ENCODE measurements around the gene LRP8. TPM values are rescaled to one million over a fixed set of nuclear protein-coding genes. Genes with fewer than 3 reads are reported as not detected.

LRP8 gene
- total RNA-seq, 1 donor from 2014 or later: 8.4 TPM

GRCh38 chr1:53369034-53369750, 41.3 kb upstream of the LRP8 start:
- Histone ChIP-seq H3K36me3 (ENCODE audit: control insufficient read depth, insufficient read depth, low read length) (no peaks in the 10 kb centered on the region), H3K27me3 (ENCODE audit: control insufficient read depth, insufficient read depth, low read length) (peaks cover 6% of the 10 kb centered on the region), H3K4me3 (ENCODE audit: low read depth, low read length) (no peak overlapping the region)
- TF ChIP-seq CTCF (IDR thresholded peaks at IDR 0.05; ENCODE audit: insufficient read depth, low read length, severe bottlenecking): no peak
- no peak for FAIRE-seq
- no peak for DNase-seq (ENCODE audit: low read depth)

GRCh38 chr1:53368314-53369033, 40.6 kb upstream of the LRP8 start:
- DNase-seq (ENCODE audit: low read depth) (no peak), FAIRE-seq (no peak)
- Histone ChIP-seq H3K4me3 (ENCODE audit: low read depth, low read length) (no peak overlapping the region), H3K36me3 (ENCODE audit: control insufficient read depth, insufficient read depth, low read length) (no peaks in the 10 kb centered on the region), H3K27me3 (ENCODE audit: control insufficient read depth, insufficient read depth, low read length) (peaks cover 6% of the 10 kb centered on the region)
- TF ChIP-seq CTCF (IDR thresholded peaks at IDR 0.05; ENCODE audit: insufficient read depth, low read length, severe bottlenecking): no peak

GRCh38 chr1:53367503-53368313, 39.8 kb upstream of the LRP8 start:
- H3K36me3 ChIP-seq (ENCODE audit: control insufficient read depth, insufficient read depth, low read length): no peaks in the 10 kb centered on the region
- peaks cover 6% of the 10 kb centered on the region for H3K27me3 ChIP-seq (ENCODE audit: control insufficient read depth, insufficient read depth, low read length)
- H3K4me3 ChIP-seq (ENCODE audit: low read depth, low read length): no peak overlapping the region
- no peak for DNase-seq (ENCODE audit: low read depth)
- TF ChIP-seq CTCF (IDR thresholded peaks at IDR 0.05; ENCODE audit: insufficient read depth, low read length, severe bottlenecking): no peak
- FAIRE-seq: no peak

- H3K27me3 ChIP-seq (ENCODE audit: control insufficient read depth, insufficient read depth, low read length): peaks cover 6% of the 10 kb centered on the region
- DNase-seq (ENCODE audit: low read depth) (no peak), FAIRE-seq (no peak)
- TF ChIP-seq CTCF (IDR thresholded peaks at IDR 0.05; ENCODE audit: insufficient read depth, low read length, severe bottlenecking): no peak
- H3K4me3 ChIP-seq (ENCODE audit: low read depth, low read length): no peak overlapping the region
- no peaks in the 10 kb centered on the region for H3K36me3 ChIP-seq (ENCODE audit: control insufficient read depth, insufficient read depth, low read length)
These were observed 39.1 kb upstream of the LRP8 start for GRCh38 chr1:53366901-53367502.

GRCh38 chr1:53365437-53366063, 37.7 kb upstream of the LRP8 start:
- DNase-seq (ENCODE audit: low read depth) (no peak), FAIRE-seq (no peak)
- TF ChIP-seq CTCF (IDR thresholded peaks at IDR 0.05; ENCODE audit: insufficient read depth, low read length, severe bottlenecking): no peak

More at GRCh38 chr1:53365437-53366063, 37.7 kb upstream of the LRP8 start:
- H3K4me3 ChIP-seq (ENCODE audit: low read depth, low read length): no peak overlapping the region
- peaks cover 4% of the 10 kb centered on the region for H3K27me3 ChIP-seq (ENCODE audit: control insufficient read depth, insufficient read depth, low read length)
- no peaks in the 10 kb centered on the region for H3K36me3 ChIP-seq (ENCODE audit: control insufficient read depth, insufficient read depth, low read length)

Measured in bronchial epithelial cell (primary cell).